Suprapubic skin (tissue), 4 donors: Measurements from ENCODE around the gene GMDS. TPM values are rescaled to one million over a fixed set of nuclear protein-coding genes. Genes with fewer than 3 reads are reported as not detected.

Source experiments
- DNase-seq, 2 donors: peaks; one replicate each; pipeline ENCODE4 v3.0.0-alpha.2; 2019; ENCODE audit warnings: low spot score in 2 of 2
- H3K27ac ChIP-seq: fragments of 200-600 bp; sonication (generic); one replicate; pipeline ENCODE4 v1.5.1; 2019
- H3K27me3 ChIP-seq: fragments of 200-600 bp; sonication (generic); one replicate; pipeline ENCODE4 v1.5.1; 2019
- H3K36me3 ChIP-seq: fragments of 200-600 bp; sonication (generic); one replicate; pipeline ENCODE4 v1.5.1; 2019
- H3K4me1 ChIP-seq: fragments of 200-600 bp; sonication (generic); one replicate; pipeline ENCODE4 v1.5.1; 2019
- H3K4me3 ChIP-seq: fragments of 200-600 bp; sonication (generic); one replicate; pipeline ENCODE4 v1.5.1; 2019; ENCODE audit warnings: mild to moderate bottlenecking
- H3K9me3 ChIP-seq: fragments of 200-600 bp; sonication (generic); one replicate; pipeline ENCODE4 v1.5.1; 2019
- EP300 ChIP-seq: sonication (generic); formaldehyde crosslinking; IDR thresholded peaks from one replicate; pipeline ENCODE4 v1.6.1; 2017; ENCODE audit warnings: antibody characterized with exemption
- POLR2A ChIP-seq, 2 donors: fragments of 450-650 bp; IDR thresholded peaks; one replicate each; pipeline ENCODE4 v1.6.1; 2017; ENCODE audit warnings: antibody characterized with exemption in 2 of 2, mild to moderate bottlenecking in 2 of 2, moderate library complexity in 2 of 2
- POLR2AphosphoS5 ChIP-seq, 3 donors: sonication (generic); formaldehyde crosslinking; IDR thresholded peaks; one replicate each; pipeline ENCODE4 v1.6.1; 2017; ENCODE audit warnings: antibody characterized with exemption in 3 of 3
- WGBS: methylation state at CpG from one replicate; pipeline ENCODE4 v1.1.5; 2018; 5-methylcytosine and 5-hydroxymethylcytosine counted together
- total RNA-seq, 4 donors: library from RNA; depleted of rRNA; stranded (reverse); fragments of >200 nt; gene quantifications; one replicate each; pipeline ENCODE4 v1.1.0, GENCODE V29; 2016
- TF ChIP-seq, protein P1 (sequence below), 2 donors: fragments of 200-600 bp in 1 of 2; fragments of 450-650 bp in 1 of 2; sonication (generic) in 1 of 2; IDR thresholded peaks; one replicate each; pipeline ENCODE4 v1.5.1; 2016 to 2019; ENCODE audit warnings: antibody characterized with exemption in 2 of 2, mild to moderate bottlenecking in 1 of 2, moderate library complexity in 1 of 2

The GMDS gene
- total RNA-seq, 4 donors from 2014 or later: 11.7 to 19.3 (median 13.2) TPM

DNA sequence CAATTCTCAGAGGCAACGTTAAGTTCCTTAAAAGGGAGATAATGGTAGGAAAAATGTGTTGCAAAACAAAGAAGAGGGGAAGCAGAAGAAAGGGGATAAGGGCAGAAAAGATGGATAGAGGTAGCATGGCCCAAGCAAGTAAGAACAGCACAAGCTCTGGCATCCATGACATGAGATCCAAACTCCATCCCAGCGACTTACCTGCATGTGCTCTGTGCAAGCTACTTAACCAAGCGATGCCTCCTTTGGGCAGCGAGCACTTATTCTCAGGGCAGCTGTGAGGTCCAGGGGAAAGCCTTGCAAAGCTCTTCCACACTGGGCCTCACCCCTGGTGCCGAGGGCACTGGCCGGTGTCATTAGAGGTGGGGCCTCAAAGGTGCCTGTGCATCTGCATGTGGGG lies 340.5 kb downstream of the GMDS start:
- DNase-seq: no peak
- H3K36me3 ChIP-seq: no peaks in the 10 kb centered on the region
- no peaks in the 10 kb centered on the region for H3K27me3 ChIP-seq
- WGBS: 92% methylated on average over 6 of the region's 6 CpGs
- H3K4me1 ChIP-seq: no peaks in the 10 kb centered on the region
- TF ChIP-seq, protein P1, sequence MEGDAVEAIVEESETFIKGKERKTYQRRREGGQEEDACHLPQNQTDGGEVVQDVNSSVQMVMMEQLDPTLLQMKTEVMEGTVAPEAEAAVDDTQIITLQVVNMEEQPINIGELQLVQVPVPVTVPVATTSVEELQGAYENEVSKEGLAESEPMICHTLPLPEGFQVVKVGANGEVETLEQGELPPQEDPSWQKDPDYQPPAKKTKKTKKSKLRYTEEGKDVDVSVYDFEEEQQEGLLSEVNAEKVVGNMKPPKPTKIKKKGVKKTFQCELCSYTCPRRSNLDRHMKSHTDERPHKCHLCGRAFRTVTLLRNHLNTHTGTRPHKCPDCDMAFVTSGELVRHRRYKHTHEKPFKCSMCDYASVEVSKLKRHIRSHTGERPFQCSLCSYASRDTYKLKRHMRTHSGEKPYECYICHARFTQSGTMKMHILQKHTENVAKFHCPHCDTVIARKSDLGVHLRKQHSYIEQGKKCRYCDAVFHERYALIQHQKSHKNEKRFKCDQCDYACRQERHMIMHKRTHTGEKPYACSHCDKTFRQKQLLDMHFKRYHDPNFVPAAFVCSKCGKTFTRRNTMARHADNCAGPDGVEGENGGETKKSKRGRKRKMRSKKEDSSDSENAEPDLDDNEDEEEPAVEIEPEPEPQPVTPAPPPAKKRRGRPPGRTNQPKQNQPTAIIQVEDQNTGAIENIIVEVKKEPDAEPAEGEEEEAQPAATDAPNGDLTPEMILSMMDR (IDR thresholded peaks at IDR 0.05): no peak
- no peak for TF ChIP-seq POLR2A (IDR thresholded peaks at IDR 0.05)
- TF ChIP-seq POLR2AphosphoS5 (IDR thresholded peaks at IDR 0.05): no peak
- TF ChIP-seq EP300: no peak
- H3K27ac ChIP-seq: no peak overlapping the region
- no peaks in the 10 kb centered on the region for H3K9me3 ChIP-seq
- no peak overlapping the region for H3K4me3 ChIP-seq

DNA sequence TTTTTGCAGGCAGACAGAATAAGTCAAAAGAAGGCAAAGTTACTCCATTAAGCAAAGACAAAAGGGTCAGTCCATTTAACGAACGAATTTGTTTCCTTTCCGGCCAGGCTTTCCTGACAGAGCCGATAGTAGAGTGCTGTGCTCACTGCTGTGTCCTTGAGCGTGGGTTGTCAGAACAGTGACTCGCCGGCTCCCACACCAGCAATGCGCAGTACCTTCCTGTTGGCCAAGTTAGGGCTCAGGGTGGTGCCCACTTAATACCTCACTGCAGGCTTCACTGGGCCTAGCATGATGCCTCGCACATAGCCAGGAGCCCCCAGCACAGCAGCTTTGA lies 341.0 kb downstream of the GMDS start:
- WGBS: 90% methylated on average over 8 of the region's 9 CpGs
- no peaks in the 10 kb centered on the region for H3K9me3 ChIP-seq
- no peak overlapping the region for H3K4me3 ChIP-seq
- no peaks in the 10 kb centered on the region for H3K36me3 ChIP-seq
- H3K27me3 ChIP-seq: no peaks in the 10 kb centered on the region
- TF ChIP-seq EP300 (no peak), POLR2A (IDR thresholded peaks at IDR 0.05) (no peak), POLR2AphosphoS5 (IDR thresholded peaks at IDR 0.05) (no peak)
- TF ChIP-seq, protein P1 (IDR thresholded peaks at IDR 0.05): no peak
- no peak for DNase-seq
- no peak overlapping the region for H3K27ac ChIP-seq
- no peaks in the 10 kb centered on the region for H3K4me1 ChIP-seq

GRCh38 chr6:1903780-1904465 lies 341.5 kb downstream of the GMDS start:
- TF ChIP-seq POLR2AphosphoS5 (IDR thresholded peaks at IDR 0.05) (no peak), EP300 (no peak), POLR2A (IDR thresholded peaks at IDR 0.05) (no peak)
- DNase-seq: no peak
- Histone ChIP-seq H3K4me1 (no peaks in the 10 kb centered on the region), H3K36me3 (no peaks in the 10 kb centered on the region), H3K4me3 (no peak overlapping the region), H3K27me3 (no peaks in the 10 kb centered on the region), H3K27ac (no peak overlapping the region), H3K9me3 (no peaks in the 10 kb centered on the region)
- 58% methylated on average over 9 of the region's 9 CpGs for WGBS

DNA sequence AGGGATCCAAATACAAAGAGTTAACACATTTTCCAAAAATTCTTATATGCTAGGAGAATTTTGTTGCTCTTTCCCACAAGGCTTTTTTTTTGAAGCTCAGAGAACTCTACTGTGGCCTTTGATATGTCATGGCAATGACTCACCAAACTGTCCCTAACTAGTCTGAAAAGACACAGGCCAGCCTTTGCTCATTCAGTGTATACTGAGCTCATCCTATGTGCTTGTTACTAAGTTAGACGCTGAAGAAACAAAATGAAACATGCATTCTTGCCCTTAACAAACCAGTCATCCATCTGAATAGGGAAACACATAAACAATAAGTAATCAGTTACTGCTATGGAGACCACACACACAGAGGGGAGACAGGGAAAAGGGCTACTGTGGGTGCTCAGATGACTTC lies 343.8 kb downstream of the GMDS start:
- WGBS: 81% methylated on average over 1 of the region's 1 CpG
- no peak for DNase-seq
- no peaks in the 10 kb centered on the region for H3K27me3 ChIP-seq

GRCh38 chr6:1896897-1897296 lies 348.5 kb downstream of the GMDS start:
- H3K27me3 ChIP-seq: no peaks in the 10 kb centered on the region
- no peak overlapping the region for H3K4me3 ChIP-seq
- H3K27ac ChIP-seq: no peak overlapping the region
- H3K4me1 ChIP-seq: peaks cover 9% of the 10 kb centered on the region
- H3K36me3 ChIP-seq: no peaks in the 10 kb centered on the region
- 86% methylated on average over 5 of the region's 5 CpGs for WGBS
- H3K9me3 ChIP-seq: no peaks in the 10 kb centered on the region
- TF ChIP-seq, protein P1 (IDR thresholded peaks at IDR 0.05): no peak
- TF ChIP-seq POLR2A (IDR thresholded peaks at IDR 0.05) (no peak), EP300 (no peak), POLR2AphosphoS5 (IDR thresholded peaks at IDR 0.05) (no peak)
- DNase-seq: no peak

More for the DNA sequence above, 343.8 kb downstream of the GMDS start:
- Histone ChIP-seq H3K27ac (no peak overlapping the region), H3K9me3 (no peaks in the 10 kb centered on the region), H3K36me3 (no peaks in the 10 kb centered on the region), H3K4me3 (no peak overlapping the region), H3K4me1 (no peaks in the 10 kb centered on the region)
- TF ChIP-seq POLR2A (IDR thresholded peaks at IDR 0.05) (no peak), EP300 (no peak), POLR2AphosphoS5 (IDR thresholded peaks at IDR 0.05) (no peak)
- TF ChIP-seq, protein P1 (IDR thresholded peaks at IDR 0.05): no peak

- 89% methylated on average over 3 of the region's 3 CpGs for WGBS
- H3K27me3 ChIP-seq: no peaks in the 10 kb centered on the region
- DNase-seq: no peak
- H3K27ac ChIP-seq: no peak overlapping the region
- no peaks in the 10 kb centered on the region for H3K9me3 ChIP-seq
- peaks cover 9% of the 10 kb centered on the region for H3K4me1 ChIP-seq
- TF ChIP-seq EP300: no peak
- no peak for TF ChIP-seq POLR2A (IDR thresholded peaks at IDR 0.05)
- TF ChIP-seq POLR2AphosphoS5 (IDR thresholded peaks at IDR 0.05): no peak
- TF ChIP-seq, protein P1 (IDR thresholded peaks at IDR 0.05): no peak
- no peaks in the 10 kb centered on the region for H3K36me3 ChIP-seq
- no peak overlapping the region for H3K4me3 ChIP-seq
Observed at GRCh38 chr6:1895721-1896120, 349.7 kb downstream of the GMDS start.
